Vagina (tissue), 2 donors: ENCODE results near the gene SLC38A2.

Experiments used
- POLR2A ChIP-seq, 2 donors: fragments of 450-650 bp; IDR thresholded peaks; one replicate each; pipeline ENCODE4 v1.6.1; 2017; ENCODE audit warnings: antibody characterized with exemption in 2 of 2, mild to moderate bottlenecking in 2 of 2, moderate library complexity in 2 of 2
- POLR2AphosphoS5 ChIP-seq, 2 donors: sonication (generic); formaldehyde crosslinking; IDR thresholded peaks; one replicate each; pipeline ENCODE4 v1.9.0; 2017; ENCODE audit warnings: antibody characterized with exemption in 2 of 2, mild to moderate bottlenecking in 2 of 2, low read depth in 1 of 2; ENCODE audit not compliant: insufficient read depth in 1 of 2
- TF ChIP-seq, protein P1 (sequence below), 3 experiments: fragments of 450-650 bp in 2 of 3; fragments of 200-600 bp in 1 of 3; sonication (generic) in 1 of 3; IDR thresholded peaks; one replicate each; pipeline ENCODE4 v1.5.1; 2017 to 2019; ENCODE audit warnings: antibody characterized with exemption in 3 of 3, mild to moderate bottlenecking in 2 of 3, moderate library complexity in 2 of 3

DNA sequence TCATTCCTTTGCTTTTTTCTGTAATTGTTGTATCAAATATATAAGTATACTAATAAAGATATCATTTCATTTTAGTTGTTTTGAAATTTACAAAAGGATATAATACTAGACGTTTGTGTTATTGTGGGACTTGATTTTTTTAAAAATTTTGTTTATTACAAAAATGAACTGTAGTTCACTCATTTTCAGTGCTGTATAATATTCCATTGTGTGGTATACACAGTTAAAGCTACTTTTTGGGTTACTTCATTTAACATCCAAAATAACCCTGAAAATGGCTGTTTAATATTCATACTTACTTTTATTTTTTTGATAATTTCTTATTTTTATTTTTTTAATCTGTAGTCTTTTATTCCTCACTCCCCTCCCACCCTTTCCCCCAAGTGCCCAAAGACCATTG, 21.4 kb downstream of the SLC38A2 start:
- TF ChIP-seq, protein P1, sequence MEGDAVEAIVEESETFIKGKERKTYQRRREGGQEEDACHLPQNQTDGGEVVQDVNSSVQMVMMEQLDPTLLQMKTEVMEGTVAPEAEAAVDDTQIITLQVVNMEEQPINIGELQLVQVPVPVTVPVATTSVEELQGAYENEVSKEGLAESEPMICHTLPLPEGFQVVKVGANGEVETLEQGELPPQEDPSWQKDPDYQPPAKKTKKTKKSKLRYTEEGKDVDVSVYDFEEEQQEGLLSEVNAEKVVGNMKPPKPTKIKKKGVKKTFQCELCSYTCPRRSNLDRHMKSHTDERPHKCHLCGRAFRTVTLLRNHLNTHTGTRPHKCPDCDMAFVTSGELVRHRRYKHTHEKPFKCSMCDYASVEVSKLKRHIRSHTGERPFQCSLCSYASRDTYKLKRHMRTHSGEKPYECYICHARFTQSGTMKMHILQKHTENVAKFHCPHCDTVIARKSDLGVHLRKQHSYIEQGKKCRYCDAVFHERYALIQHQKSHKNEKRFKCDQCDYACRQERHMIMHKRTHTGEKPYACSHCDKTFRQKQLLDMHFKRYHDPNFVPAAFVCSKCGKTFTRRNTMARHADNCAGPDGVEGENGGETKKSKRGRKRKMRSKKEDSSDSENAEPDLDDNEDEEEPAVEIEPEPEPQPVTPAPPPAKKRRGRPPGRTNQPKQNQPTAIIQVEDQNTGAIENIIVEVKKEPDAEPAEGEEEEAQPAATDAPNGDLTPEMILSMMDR (IDR thresholded peaks at IDR 0.05), result no peak
- TF ChIP-seq POLR2A (IDR thresholded peaks at IDR 0.05), result no peak
- TF ChIP-seq POLR2AphosphoS5 (IDR thresholded peaks at IDR 0.05; ENCODE audit: insufficient read depth in 1 of 2, low read depth in 1 of 2), result no peak
